Keratinocyte (primary cell): ENCODE data around the gene PUDP. TPM values are rescaled to one million over a fixed set of nuclear protein-coding genes. Genes with fewer than 3 reads are reported as not detected.
"Not testable (repeated sequence)": the region's sequence is repeated elsewhere in the genome, so short reads cannot be mapped to it uniquely, and the experiment has no call there.

ENCODE experiments used
- DNase-seq: peaks from one replicate; pipeline ENCODE4 v3.0.0-alpha.2; 2011; ENCODE audit warnings: low read depth, missing footprints, low spot score
- FAIRE-seq: peaks from 2 replicates; lab custom pipeline; 2011; peaks lifted over from hg19 to GRCh38; lab: Jason Lieb, UNC
- H2AFZ ChIP-seq: 2 replicates; pipeline ENCODE4 v1.6.0; 2012; ENCODE audit warnings: low read length, control low read depth, inconsistent platforms; ENCODE audit not compliant: control insufficient read depth
- H3K27ac ChIP-seq: 2 replicates; pipeline ENCODE4 v1.5.1; 2011; ENCODE audit warnings: low read length; ENCODE audit not compliant: control insufficient read depth, insufficient read depth
- H3K27me3 ChIP-seq: 3 replicates; pipeline ENCODE4 v1.6.0; 2011; ENCODE audit warnings: low read length; ENCODE audit not compliant: control insufficient read depth, insufficient read depth; ENCODE audit errors: extremely low read depth
- H3K36me3 ChIP-seq, 2 experiments: 2 replicates in 1 of 2; 3 replicates in 1 of 2; pipeline ENCODE4 v1.5.1; 2011; ENCODE audit warnings: low read length in 2 of 2, mild to moderate bottlenecking in 1 of 2; ENCODE audit not compliant: control insufficient read depth in 2 of 2, insufficient read depth in 2 of 2; ENCODE audit errors: extremely low read depth in 1 of 2
- H3K4me1 ChIP-seq: 3 replicates; pipeline ENCODE4 v1.5.1; 2011; ENCODE audit warnings: low read length; ENCODE audit not compliant: control insufficient read depth, insufficient read depth; ENCODE audit errors: extremely low read depth
- H3K4me2 ChIP-seq: 3 replicates; pipeline ENCODE4 v1.6.0; 2011; ENCODE audit warnings: low read depth, low read length; ENCODE audit not compliant: control insufficient read depth, insufficient read depth; ENCODE audit errors: extremely low read depth
- H3K4me3 ChIP-seq, 3 experiments: fragments of 200-600 bp in 1 of 3; sonication (generic) in 1 of 3; 2 replicates in 2 of 3; 3 replicates in 1 of 3; pipeline ENCODE4 v1.5.1; 2011 to 2016; ENCODE audit warnings: low read length in 3 of 3, mild to moderate bottlenecking in 3 of 3, control low read depth in 2 of 3, inconsistent platforms in 1 of 3, low read depth in 1 of 3, mixed read lengths in 1 of 3, mixed run types in 1 of 3, moderate library complexity in 1 of 3; ENCODE audit not compliant: control insufficient read depth in 2 of 3, insufficient read depth in 2 of 3; ENCODE audit errors: extremely low read depth in 1 of 3
- H3K79me2 ChIP-seq: 2 replicates; pipeline ENCODE4 v1.6.0; 2012; ENCODE audit warnings: low read length; ENCODE audit not compliant: control insufficient read depth, insufficient read depth
- H3K9ac ChIP-seq: 3 replicates; pipeline ENCODE4 v1.6.0; 2011; ENCODE audit warnings: low read length; ENCODE audit not compliant: control insufficient read depth, insufficient read depth; ENCODE audit errors: extremely low read depth
- H3K9me1 ChIP-seq: 3 replicates; pipeline ENCODE4 v1.6.0; 2011; ENCODE audit warnings: low read length; ENCODE audit not compliant: control insufficient read depth, insufficient read depth; ENCODE audit errors: extremely low read depth
- H3K9me3 ChIP-seq: 2 replicates; pipeline ENCODE4 v1.5.1; 2012; ENCODE audit warnings: low read depth, low read length; ENCODE audit not compliant: control insufficient read depth
- H4K20me1 ChIP-seq: 3 replicates; pipeline ENCODE4 v1.6.0; 2011; ENCODE audit warnings: low read length; ENCODE audit not compliant: control insufficient read depth, insufficient read depth; ENCODE audit errors: extremely low read depth
- EZH2 ChIP-seq: IDR thresholded peaks from one replicate; pipeline ENCODE4 v1.6.1; 2012; ENCODE audit warnings: inconsistent platforms, mild to moderate bottlenecking, low read length, moderate library complexity
- dilution Hi-C: fragments of 300-500 bp; cut with MboI; formaldehyde crosslinking; loops from one replicate; pipeline ENCODE4 v1.7.0; 2020; ENCODE audit warnings: low sequenced_read_pairs; ENCODE audit not compliant: extremely low pct_ligation_motif_present
- polyA plus RNA-seq, 5 experiments: library from polyadenylated mRNA; depleted of rRNA in 3 of 5; stranded (reverse) in 3 of 5; stranded (forward) in 1 of 5; unstranded in 1 of 5; fragments of >200 nt; gene quantifications; 1 replicate in 1 of 5; 2 replicates in 3 of 5; 3 replicates in 1 of 5; pipeline versions ENCODE4 v1.2.1 to v1.2.3, GENCODE V29; 2011 to 2012; ENCODE audit warnings: missing spikeins in 2 of 5, low read depth in 1 of 5, low replicate concordance in 1 of 5
- TF ChIP-seq, protein P1 (sequence below), 3 experiments: IDR thresholded peaks in 1 of 3; conservative IDR thresholded peaks in 1 of 3; optimal IDR thresholded peaks in 1 of 3; 2 replicates in 2 of 3; 3 replicates in 1 of 3; pipeline versions ENCODE3 to v1.5.1; 2011; ENCODE audit warnings: low read length in 3 of 3, mild to moderate bottlenecking in 3 of 3, moderate library complexity in 2 of 3, control low read depth in 1 of 3, inconsistent platforms in 1 of 3; ENCODE audit not compliant: insufficient read depth in 2 of 3; ENCODE audit errors: extremely low read depth in 1 of 3

PUDP gene
- polyA plus RNA-seq, 1 donor (not counting 4 experiments of a cell fraction or from before 2014, with no cell fraction given), result 48.0 TPM

DNA sequence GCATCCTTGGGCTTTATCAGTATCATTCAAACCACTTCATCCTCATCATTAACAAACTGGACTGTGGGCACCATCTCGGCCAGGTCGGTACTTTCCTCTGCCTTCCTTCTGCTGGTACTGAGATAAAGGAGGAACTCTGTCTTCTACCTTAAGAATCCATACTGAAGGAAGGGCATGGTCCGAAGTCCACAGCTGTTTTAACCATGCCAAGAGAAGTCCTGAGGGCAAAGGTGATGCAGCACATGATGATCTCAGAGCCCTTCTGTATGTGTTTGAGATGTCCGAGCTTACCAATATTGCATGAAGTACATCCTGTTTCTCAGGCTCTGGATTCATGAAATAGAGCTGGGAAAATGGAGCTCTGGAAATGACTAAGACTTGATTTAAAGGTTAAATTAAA, 126.0 kb downstream of the PUDP start:
- TF ChIP-seq EZH2, result no peak
- TF ChIP-seq, protein P1, sequence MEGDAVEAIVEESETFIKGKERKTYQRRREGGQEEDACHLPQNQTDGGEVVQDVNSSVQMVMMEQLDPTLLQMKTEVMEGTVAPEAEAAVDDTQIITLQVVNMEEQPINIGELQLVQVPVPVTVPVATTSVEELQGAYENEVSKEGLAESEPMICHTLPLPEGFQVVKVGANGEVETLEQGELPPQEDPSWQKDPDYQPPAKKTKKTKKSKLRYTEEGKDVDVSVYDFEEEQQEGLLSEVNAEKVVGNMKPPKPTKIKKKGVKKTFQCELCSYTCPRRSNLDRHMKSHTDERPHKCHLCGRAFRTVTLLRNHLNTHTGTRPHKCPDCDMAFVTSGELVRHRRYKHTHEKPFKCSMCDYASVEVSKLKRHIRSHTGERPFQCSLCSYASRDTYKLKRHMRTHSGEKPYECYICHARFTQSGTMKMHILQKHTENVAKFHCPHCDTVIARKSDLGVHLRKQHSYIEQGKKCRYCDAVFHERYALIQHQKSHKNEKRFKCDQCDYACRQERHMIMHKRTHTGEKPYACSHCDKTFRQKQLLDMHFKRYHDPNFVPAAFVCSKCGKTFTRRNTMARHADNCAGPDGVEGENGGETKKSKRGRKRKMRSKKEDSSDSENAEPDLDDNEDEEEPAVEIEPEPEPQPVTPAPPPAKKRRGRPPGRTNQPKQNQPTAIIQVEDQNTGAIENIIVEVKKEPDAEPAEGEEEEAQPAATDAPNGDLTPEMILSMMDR (optimal IDR thresholded peaks at IDR 0.05 in 1 of 3, IDR thresholded peaks at IDR 0.05 in 1 of 3, conservative IDR thresholded peaks at IDR 0.05 in 1 of 3; ENCODE audit: extremely low read depth in 1 of 3, insufficient read depth in 2 of 3, low read length in 3 of 3), result no peak
- H3K4me2 ChIP-seq, result no peak overlapping the region
- DNase-seq (no peak), FAIRE-seq (no peak)
- no peak overlapping the region for H3K27ac ChIP-seq
- no peaks in the 10 kb centered on the region for H3K79me2 ChIP-seq
- H3K4me3 ChIP-seq, result no peak overlapping the region
- no peaks in the 10 kb centered on the region for H3K27me3 ChIP-seq
- H3K9ac ChIP-seq, result no peak overlapping the region
- no peaks in the 10 kb centered on the region for H4K20me1 ChIP-seq
- no peaks in the 10 kb centered on the region for H3K9me1 ChIP-seq
- H2AFZ ChIP-seq, result no peak overlapping the region
- no peaks in the 10 kb centered on the region for H3K36me3 ChIP-seq
- peaks cover 6% of the 10 kb centered on the region for H3K4me1 ChIP-seq
- dilution Hi-C loops, result no loop called here
- no peaks in the 10 kb centered on the region for H3K9me3 ChIP-seq

DNA sequence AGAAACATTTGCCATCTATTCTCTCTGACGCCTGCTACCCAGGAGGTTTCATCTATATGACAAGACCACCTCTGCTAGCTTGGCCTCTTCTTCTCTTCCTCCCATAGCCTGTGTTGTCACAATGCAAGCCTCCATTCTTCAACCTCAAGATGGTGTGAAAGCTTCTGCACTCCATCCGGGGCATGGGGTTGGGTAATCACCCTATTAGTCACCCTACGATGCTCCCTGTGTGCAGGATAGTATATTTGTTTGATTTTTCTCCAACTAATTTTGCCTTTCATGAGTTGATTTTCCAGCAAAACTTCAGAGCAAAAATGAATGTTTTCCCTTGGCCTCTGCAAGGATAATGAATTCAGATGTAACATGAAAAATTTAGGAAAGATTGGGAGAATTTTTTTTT, 128.4 kb downstream of the PUDP start:
- no peak for DNase-seq
- Histone ChIP-seq H3K27me3 (no peaks in the 10 kb centered on the region), H2AFZ (no peak overlapping the region), H3K9me1 (no peaks in the 10 kb centered on the region), H4K20me1 (no peaks in the 10 kb centered on the region), H3K27ac (no peak overlapping the region), H3K36me3 (no peaks in the 10 kb centered on the region), H3K79me2 (no peaks in the 10 kb centered on the region), H3K4me2 (no peak overlapping the region), H3K9me3 (no peaks in the 10 kb centered on the region), H3K4me3 (no peak overlapping the region), H3K9ac (no peak overlapping the region), H3K4me1 (peaks cover 4% of the 10 kb centered on the region)
- no peak for TF ChIP-seq EZH2
- TF ChIP-seq, protein P1 (optimal IDR thresholded peaks at IDR 0.05 in 1 of 3, IDR thresholded peaks at IDR 0.05 in 1 of 3, conservative IDR thresholded peaks at IDR 0.05 in 1 of 3; ENCODE audit: extremely low read depth in 1 of 3, insufficient read depth in 2 of 3, low read length in 3 of 3), result no peak
- no peak for FAIRE-seq
- dilution Hi-C loops, result no loop called here

DNA sequence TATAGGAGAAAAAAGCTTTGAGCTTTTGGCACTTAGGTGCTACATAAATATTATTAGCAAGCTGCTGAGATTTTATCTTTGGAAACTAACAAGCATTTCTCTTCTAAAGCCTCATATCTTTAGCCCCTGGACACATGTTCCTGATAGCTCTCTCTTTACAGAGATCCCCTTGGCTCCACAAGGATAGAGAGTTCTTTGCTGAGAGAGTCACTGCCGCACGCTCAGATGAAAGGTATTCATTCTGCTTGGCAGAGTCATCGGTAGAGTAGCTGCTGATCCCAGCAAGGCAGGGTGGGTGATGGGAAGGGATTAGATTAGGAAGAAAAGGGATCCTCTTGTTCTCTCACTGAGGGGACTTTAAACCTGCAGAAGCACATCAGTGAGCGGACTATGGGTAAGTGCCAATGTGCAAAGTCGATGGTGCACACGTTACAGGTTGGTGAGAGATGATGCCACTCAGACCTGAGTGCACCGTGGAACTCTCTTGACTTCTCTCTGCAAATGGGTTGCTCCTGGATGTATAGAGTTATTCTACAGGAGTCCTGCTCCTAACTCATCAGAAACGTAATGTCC, 135.6 kb downstream of the PUDP start:
- H2AFZ ChIP-seq, H3K9ac ChIP-seq, H3K9me1 ChIP-seq, H3K79me2 ChIP-seq, dilution Hi-C loops, H3K9me3 ChIP-seq, H3K36me3 ChIP-seq, H3K4me2 ChIP-seq, H3K27me3 ChIP-seq, H4K20me1 ChIP-seq, H3K4me1 ChIP-seq, DNase-seq, H3K27ac ChIP-seq, H3K4me3 ChIP-seq: not testable (repeated sequence)
- peak; percentile 89 for FAIRE-seq

DNA sequence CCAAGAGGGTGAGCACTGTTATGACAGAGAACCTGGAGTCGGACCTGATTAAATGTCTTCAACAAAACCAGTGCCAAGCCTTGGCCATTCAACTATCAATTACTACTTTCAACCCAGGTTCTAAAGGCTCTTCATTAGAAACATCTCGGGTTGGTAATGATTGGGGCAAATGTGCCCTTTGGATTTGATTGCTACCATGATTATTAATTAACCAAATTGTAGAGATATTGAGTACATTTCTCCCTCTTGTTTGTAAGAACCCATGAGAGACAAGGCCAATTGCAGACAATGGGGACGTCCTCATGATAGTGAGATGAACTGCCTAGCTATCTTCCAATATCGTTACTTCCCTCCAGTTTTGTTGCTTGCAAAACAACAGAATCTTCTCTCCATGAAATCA, 137.1 kb downstream of the PUDP start:
- H3K9me1 ChIP-seq, H3K27ac ChIP-seq, H3K4me3 ChIP-seq, H3K9ac ChIP-seq, H2AFZ ChIP-seq, H3K9me3 ChIP-seq, H3K36me3 ChIP-seq, H3K4me1 ChIP-seq, H3K27me3 ChIP-seq, dilution Hi-C loops, DNase-seq, H4K20me1 ChIP-seq, FAIRE-seq, H3K4me2 ChIP-seq, H3K79me2 ChIP-seq: not testable (repeated sequence)
